Testis (tissue), 2 donors: ENCODE results near the gene HNRNPA1.

Experiments
- CTCF ChIP-seq, 3 experiments: fragments of 450-650 bp in 2 of 3; fragments of 200-600 bp in 1 of 3; sonication (generic) in 1 of 3; IDR thresholded peaks; one replicate each; pipeline ENCODE4 v1.5.1; 2016 to 2019; ENCODE audit warnings: antibody characterized with exemption in 3 of 3, mild to moderate bottlenecking in 2 of 3, moderate library complexity in 1 of 3
- POLR2A ChIP-seq: fragments of 450-650 bp; IDR thresholded peaks from one replicate; pipeline ENCODE4 v1.6.1; 2017; ENCODE audit warnings: antibody characterized with exemption, mild to moderate bottlenecking, moderate library complexity

DNA sequence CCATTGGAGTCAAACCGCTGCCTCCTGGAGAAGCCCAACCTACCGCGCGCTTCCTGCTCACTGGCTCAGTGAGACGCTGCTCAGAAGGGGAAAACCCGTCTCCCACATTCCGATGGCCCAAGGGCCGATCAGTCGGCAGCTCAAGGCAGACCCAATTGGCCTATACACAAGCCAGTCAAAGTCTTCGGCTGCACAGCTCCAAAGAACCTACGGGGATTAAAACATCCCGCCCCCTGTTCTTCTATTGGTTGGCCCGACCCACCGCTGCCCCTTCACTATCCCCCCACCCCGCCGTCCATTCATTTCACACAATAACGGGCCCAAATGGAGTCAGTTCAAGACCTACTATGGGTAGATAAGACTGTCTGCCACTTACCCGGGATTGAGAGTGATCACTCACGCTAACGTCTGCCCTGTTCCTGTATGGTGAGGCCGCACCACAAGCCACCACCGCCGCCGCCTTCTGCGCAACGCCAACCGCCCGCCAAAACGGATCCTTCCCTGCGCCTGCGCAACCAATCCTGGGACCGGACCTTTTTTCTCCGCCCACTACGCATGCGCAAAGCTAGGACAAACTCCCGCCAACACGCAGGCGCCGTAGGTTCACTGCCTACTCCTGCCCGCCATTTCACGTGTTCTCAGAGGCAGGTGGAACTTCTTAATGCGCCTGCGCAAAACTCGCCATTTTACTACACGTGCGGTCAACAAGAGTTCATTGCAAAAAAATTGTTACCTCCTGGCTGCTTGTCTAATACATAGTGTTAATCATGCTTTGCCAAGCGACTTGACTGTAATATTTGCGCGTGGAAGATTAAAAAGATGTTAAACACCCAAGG, 676 bp upstream of the HNRNPA1 start, which contains the start of gene CBX5:
- peak in 1 of 3 experiments; percentile 16 for TF ChIP-seq CTCF (IDR thresholded peaks at IDR 0.05)
- TF ChIP-seq POLR2A = peak; percentile 71
